CD4-positive, alpha-beta T cell treated with Interleukin-2 at 100 ng/mL for 4 hours (primary cell): ENCODE measurements around the gene PMFBP1.

Experiments used
- DNase-seq: peaks from one replicate; pipeline ENCODE4 v3.0.0-alpha.2; 2020; ENCODE audit warnings: low spot score

The PMFBP1 gene

GRCh38 chr16:72172105-72173034 lies at the start of gene PMFBP1:
Gene PMFBP1, minus strand, starts transcription at chr16:72172155. Its CDS starts 947 bp downstream, at chr16:72171208.
- peak; percentile 35 for DNase-seq

GRCh38 chr16:72221630-72222024 lies 49.7 kb upstream of the PMFBP1 start:
- no peak for DNase-seq

- DNase-seq = no peak
Measured at GRCh38 chr16:72220875-72221629, 49.1 kb upstream of the PMFBP1 start.

- DNase-seq = no peak
Measured at GRCh38 chr16:72219282-72219681, 47.3 kb upstream of the PMFBP1 start.

GRCh38 chr16:72216767-72217166 lies 44.8 kb upstream of the PMFBP1 start:
- no peak for DNase-seq

GRCh38 chr16:72214821-72215220 lies 42.9 kb upstream of the PMFBP1 start:
- no peak for DNase-seq

GRCh38 chr16:72211110-72211509 lies 39.2 kb upstream of the PMFBP1 start:
- no peak for DNase-seq

GRCh38 chr16:72210555-72210954 lies 38.6 kb upstream of the PMFBP1 start:
- no peak for DNase-seq

- DNase-seq = no peak
Measured at GRCh38 chr16:72210072-72210471, 38.1 kb upstream of the PMFBP1 start.

GRCh38 chr16:72206299-72206698 lies 34.3 kb upstream of the PMFBP1 start:
- DNase-seq = no peak

- DNase-seq = peak; percentile 2
Measured at GRCh38 chr16:72203401-72203800, 31.4 kb upstream of the PMFBP1 start.

- no peak for DNase-seq
Measured at GRCh38 chr16:72202014-72202413, 30.1 kb upstream of the PMFBP1 start.

GRCh38 chr16:72201387-72201786 lies 29.4 kb upstream of the PMFBP1 start:
- no peak for DNase-seq

- no peak for DNase-seq
Measured at GRCh38 chr16:72199761-72200337, 27.9 kb upstream of the PMFBP1 start.

GRCh38 chr16:72198771-72199201 lies 26.8 kb upstream of the PMFBP1 start:
- no peak for DNase-seq

- DNase-seq = no peak
Measured at GRCh38 chr16:72198021-72198711, 26.2 kb upstream of the PMFBP1 start.

- no peak for DNase-seq
Measured at GRCh38 chr16:72197545-72197944, 25.6 kb upstream of the PMFBP1 start.

GRCh38 chr16:72195609-72196008 lies 23.7 kb upstream of the PMFBP1 start:
- no peak for DNase-seq

GRCh38 chr16:72191551-72191950 lies 19.6 kb upstream of the PMFBP1 start:
- no peak for DNase-seq

- no peak for DNase-seq
Measured at GRCh38 chr16:72189865-72190371, 18.0 kb upstream of the PMFBP1 start.

- no peak for DNase-seq
Measured at GRCh38 chr16:72188541-72188940, 16.6 kb upstream of the PMFBP1 start.

- no peak for DNase-seq
Measured at GRCh38 chr16:72187551-72187950, 15.6 kb upstream of the PMFBP1 start.
